Activated CD4-positive, alpha-beta T cell treated with anti-CD3 and anti-CD28 coated beads for 1 hour (primary cell): ENCODE results near the gene HID1.

Experiments used
- DNase-seq: peaks from one replicate; pipeline ENCODE4 v3.0.0-alpha.2; 2020

HID1 gene

DNA sequence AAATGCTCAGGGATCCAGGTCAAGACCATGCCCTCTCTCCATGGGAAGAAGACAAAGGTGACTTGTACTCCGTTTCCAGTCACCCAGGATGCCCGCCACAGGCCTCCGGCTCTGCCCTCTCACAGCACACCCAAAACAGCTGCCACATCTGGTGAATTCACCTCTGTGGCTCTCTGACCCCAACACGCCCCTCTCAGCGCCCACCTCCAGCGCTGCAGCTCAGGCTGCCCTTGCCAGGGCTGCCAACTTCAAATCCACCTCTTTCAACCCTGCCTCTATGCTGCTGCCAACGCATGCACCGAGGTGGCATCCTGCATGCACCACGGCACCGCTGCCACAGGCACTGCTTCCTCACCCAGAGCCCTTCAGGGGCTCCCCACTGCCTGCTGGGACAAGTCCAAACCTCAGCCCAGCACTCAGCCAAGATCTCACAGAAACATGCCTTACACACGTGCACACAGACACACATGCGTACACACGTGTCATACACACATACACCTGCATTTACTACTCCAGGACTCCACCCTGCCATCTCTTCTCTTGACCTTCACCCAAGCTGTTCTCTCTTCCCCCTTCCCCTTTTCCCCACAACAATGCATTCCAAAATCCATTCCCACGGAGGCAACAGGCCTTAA is 7.5 kb downstream of the HID1 start:
- DNase-seq = no peak

DNA sequence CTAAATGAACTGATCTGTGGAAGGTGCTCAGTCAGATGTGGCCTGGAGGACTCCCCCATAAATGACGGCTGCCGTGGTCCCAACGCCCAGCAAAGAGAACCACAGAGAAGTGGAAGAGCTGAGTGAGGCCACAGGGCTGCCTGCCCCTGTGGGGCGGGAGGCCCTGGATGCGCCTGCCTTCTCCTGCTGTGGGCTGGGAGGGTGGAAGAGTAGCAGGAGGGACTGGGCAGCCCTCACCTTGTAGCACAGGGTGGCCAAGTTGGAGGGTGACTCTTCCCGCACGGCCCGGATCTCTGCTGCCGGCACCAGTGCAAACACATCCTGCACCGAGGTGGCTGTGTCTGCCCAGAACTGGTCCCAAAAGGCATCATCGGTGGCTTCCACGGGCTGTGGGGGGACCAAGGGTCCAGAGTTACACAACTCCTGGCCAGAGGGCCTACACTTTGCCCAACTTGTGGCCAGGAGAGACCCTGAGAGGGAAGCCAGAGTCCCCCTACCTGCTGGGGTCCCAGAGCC is 8.3 kb downstream of the HID1 start:
- no peak for DNase-seq

DNA sequence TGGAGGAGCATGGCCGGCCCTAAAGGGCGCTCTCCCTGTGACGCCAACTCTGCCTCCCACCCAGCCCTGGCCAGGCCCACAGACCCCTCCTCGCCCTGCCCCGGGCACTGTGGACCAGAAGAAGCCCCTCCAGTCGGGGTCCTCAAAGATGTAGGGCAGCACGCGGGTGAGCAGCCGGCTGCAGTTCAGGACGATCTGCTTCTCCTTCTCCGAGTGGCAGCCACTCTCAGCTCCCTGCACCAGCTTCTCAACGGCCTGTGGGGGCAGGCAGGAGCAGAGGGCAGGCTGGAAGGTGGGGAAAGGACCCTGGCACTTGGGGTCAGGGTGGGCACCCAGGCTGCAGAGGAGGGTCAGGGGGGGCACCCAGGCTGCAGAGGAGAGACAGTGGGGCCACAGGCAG is 8.9 kb downstream of the HID1 start:
- DNase-seq = no peak

DNA sequence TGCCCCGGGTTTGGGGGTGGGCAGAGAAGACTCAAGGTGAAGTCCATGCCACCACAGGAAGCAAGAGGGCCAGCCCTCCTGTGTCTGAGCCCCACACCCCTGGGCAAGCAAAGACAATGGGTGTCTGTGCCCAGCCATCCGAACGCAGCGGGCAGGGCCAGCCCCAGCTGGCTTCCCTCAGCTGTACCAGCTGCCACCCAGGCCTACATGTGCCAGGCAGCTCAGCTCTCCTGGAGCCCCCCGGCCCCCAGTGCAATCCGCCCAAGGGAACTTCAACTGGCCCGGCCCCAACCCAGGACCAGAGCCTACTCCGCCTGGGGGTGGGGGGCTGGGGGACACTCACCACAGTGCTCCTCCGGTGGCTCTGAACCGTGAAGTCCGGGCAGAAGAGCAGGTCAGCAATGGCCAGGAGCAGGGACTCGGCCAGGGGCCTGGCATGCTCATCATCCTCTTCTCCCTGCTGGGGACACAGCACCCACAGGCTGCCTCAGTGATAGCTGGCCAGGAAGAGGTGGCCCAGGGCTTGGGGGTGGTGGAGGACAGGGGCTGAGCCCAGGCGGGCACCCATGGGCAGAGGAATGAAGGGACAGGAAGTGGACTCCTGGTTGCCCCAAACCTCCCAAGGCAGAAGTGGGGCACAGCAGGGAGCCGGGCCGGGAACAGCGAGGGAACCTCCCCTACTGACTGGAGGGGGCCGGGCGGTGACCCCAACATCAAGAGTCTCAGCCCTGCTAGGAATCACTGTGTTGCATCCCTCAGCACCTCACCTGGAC is 9.8 kb downstream of the HID1 start:
- no peak for DNase-seq

DNA sequence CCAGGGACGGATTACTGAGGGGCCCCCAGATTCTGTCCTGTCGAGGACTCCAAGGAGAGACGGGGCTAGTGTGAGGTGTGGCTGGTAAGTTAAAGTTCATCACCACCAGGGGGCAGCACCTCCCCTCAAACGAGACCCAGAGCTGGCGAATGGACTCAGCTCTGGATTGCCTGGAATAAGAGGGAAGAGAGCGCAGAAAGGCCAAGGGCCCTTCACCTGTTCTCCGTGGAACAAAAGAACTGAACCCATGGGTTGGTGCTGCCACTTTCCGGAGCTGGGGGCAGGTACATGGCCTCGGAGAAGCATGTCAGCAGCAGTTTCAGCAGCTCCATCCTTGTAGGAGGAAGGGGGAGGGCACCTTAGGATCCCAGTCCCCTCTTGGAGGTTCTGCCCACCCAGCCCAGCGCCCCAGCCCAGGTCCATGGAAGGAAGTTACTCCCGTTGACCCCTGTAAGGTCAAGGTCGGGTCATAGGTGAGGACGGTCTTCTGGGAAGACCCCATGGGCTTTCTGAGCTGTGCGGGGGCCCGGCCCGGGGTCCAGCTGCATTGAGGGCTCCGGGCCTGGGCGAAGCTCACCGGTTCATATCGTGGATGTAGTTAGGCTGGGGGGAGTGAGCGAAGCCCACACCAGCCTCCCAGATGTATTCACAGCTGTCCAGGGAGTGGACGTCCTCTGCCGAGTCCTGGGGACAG is 10.8 kb downstream of the HID1 start:
- DNase-seq = peak; percentile 74

DNA sequence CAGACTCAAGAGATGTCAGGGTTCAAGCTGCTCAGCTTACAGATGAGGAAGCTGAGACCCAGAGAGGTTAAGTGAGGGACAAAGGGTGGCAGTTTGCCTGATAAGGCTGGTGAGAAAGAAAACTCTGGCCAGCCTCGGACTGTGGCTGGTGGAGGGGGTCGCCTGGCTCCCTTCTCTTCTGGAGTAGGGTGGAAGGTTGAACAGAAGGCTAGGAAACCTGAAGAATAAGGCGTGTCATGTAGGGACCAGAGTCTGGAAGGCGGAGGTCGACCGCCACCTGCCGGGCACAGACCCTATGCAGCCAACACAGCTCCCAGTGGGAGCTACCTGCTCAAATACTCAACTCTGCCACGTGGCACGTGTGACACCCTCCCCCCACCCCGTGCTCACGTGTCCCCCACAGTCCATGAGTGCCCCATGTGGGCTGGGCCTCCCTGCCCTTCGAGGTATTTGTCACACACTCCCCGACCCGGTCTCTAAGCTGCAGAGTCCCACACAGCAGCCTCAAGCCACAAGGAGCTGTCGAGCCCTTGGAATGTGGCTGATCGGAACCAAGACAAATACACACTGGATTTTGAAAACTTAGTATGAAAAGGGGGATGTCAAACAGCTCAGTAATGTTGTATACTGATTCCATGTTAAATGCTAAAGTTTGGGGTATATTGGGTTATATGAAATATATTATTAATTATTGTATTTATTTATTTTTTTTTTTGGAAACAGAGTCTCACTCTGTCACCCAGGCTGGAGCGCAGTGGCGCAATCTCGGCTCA is 11.8 kb downstream of the HID1 start:
- peak; percentile 34 for DNase-seq

DNA sequence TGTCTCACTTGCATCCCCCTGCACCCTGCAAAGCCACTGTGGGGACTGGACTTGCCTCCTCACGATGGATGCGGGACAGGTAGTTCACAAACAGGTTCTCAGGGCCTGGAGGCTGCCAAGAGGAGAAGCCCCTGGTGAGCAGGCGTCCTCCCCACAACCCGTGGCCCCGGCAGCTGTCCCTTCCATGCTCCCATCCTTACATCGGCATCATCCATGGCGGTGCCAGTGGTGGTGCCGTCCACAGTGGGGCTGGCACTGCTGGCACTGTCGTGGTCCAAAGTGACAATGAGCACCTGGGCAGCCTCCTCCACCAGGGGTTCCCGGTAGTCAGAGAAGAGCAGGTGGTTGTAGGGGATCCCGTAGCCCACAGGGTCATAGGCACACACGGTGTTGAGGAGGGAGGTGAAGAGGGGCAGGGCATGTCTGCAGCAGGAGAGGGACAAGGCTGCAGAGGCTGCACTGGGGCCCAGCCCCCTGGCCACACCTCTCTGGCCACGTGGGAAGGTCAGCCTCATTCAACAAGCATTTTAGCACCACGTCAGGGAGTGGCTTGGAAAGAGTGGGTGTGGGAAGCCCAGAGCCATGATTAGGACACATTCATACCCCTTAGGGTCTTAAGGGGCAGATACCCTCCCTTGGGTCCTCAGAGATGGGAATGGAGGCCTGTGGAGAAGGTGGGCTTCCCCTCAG is 12.6 kb downstream of the HID1 start:
- DNase-seq = no peak

DNA sequence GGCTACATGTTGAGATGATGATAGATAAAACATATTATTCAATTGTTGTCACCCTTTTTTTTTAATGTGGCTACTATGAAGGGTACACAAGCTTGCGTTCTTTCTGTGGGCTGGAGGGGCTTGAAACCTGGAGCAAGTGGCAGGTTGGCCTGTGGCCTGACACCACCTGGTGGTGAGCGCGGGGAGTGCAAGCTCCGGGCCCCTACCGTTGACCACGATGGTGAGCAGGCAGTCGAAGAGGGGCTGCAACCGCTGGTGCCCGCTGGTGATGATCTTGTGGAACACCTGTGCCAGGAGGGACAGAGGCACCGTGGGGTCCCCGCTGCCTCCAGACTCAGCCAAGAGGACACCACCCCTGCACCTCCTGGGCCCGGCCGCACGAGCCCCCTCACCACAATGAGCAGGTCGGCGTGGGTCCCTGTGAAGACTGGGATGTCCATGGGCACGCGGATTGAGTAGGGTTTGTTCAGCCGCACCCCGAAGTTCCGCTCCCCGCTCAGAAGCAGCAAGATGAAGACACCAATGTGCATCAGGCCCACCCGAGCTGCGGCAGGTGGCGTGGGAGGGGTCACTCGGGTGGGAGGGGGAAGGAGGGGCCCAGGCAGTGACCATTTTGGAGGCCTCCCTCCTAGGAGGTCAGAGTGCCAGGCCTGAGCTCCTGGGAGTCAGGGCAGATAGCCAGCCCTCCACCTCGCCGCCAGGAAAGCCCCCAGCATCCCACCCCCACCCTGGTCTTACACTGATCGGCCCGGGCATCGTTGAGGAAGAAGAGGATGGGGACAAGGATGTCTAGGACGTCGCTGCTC is 14.4 kb downstream of the HID1 start:
- peak; percentile 64 for DNase-seq

DNA sequence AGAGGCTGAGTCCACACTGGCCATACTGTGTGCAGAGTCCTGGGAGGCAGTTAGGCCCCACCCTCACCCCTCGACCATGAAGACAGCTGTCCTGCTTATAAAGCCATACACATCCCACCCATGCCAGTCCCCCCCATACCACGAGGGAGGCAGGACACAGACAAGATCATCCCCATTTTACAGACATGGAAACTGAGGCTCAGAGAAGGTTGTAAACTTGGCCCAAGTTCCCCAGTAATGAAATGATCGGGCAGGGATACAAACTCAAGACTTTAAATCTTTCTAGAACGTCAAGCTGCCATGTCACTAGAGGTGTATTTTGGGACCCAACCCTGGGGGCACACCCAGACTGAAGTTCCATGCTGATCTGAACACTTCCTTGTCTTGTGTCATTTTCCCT is 16.5 kb downstream of the HID1 start:
- no peak for DNase-seq

DNA sequence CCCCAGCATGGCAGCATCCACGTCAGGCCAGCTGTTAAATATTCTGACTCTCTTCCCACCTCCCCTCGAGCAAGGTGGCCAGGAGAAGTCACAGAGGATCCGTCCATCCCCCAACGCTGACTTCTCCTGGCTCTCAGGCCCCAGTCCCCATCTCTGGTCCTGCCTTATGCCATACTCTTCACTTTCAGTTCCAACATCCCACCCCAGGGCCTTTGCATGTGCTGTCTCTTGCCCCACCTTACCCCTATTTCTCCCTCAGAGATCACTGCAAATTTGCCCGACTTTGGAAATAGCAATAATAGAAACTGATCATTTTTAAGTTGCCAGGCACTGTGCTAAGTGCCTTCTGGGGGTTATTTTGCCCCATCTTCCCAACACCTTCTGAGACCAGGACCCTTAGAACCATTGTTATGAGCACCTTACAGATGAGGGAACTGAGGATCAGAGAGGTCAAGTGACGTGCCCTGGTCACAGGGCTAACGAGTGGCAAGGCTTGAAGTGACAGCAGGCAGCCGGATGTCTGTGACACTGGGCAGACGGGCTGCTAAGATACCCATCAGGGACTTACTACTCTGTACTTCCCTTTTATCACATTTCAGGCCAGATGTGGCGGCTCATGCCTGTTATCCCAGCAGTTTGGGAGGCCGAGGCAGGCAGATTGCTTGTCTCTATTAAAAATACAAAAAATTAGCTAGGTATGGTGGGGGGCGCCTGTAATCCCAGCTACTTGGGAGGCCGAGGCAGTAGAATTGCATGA is 17.7 kb downstream of the HID1 start:
- DNase-seq = no peak

DNA sequence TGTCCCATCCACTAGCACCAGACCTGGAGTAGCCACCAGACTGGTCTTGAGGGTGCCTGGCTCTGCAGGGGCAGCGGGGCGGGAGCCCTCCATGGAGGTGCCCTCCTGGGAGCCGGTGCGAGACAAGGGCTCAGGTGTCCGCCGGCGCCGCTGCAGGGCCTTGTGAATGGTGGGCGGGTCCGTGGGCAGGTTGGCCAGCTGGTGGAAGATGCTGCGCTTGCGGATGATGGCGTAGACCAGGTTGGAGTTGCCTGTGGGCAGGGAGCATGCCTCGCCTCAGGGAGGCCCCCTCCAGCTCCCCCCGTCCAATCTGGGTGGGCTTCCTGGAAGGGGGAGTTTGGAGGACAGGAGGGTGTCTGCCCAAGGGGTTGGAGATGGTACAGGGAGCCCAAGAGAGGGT is 18.4 kb downstream of the HID1 start:
- no peak for DNase-seq

DNA sequence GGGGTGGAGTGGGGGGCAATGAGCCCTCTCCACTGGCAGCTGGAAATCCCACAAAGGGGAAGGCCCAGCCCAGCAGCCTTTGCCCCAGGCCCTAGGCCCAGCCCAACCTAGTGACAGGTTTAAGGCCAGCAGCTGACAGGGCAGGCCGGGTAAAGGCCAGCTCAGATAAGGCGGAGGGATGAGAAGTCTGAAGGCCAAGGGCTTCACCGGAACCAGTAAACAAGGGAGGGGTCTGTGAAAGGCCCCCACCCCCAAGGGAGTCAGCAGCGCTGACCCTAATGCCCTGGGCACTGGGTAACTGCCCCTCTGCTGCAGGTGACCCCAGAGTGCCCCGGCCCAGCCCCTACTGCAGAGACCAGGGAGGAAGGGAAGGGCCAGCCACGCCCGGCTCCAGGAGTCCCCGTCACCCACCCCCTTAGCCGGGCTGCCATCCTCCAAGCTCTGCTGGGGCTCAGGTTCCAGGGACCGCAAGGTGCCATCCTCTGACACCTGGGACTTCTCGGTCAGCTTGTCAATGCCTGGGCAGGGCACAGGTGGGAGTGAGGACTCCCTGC is 19.3 kb downstream of the HID1 start:
- no peak for DNase-seq

DNA sequence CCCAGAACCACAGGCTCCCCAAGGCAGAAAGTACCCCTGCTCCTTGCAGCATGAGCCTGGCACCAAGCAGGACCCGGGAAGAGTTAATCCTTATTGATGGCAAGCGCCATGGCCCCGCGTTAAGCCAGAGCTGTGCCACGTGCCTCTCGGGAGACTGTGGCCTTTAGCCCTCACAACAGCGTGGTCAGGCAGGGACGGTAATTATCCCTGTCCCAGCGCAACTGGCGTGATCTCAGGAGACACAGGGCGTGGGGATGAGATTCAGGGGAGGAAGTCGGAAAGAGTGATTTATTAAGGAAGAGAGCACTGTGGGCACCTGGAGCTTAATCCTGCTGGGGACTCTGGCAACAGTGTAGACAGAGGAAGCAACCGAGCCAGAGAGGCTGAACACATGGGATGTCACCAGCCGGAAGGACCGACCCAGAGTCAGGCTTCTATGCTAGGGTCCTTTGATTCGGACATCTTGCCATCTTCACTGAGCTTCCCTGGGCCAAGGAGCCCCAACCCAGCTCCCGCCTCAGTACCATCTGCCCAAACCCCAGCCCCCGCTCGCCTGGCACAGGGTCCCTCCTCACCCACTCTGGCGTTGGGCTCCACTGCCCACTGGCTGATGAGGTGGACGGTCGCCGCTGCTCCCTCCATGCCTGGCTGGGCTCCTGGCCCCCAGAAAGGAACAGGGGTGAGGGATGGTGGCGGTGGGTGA is 20.0 kb downstream of the HID1 start:
- DNase-seq = no peak

DNA sequence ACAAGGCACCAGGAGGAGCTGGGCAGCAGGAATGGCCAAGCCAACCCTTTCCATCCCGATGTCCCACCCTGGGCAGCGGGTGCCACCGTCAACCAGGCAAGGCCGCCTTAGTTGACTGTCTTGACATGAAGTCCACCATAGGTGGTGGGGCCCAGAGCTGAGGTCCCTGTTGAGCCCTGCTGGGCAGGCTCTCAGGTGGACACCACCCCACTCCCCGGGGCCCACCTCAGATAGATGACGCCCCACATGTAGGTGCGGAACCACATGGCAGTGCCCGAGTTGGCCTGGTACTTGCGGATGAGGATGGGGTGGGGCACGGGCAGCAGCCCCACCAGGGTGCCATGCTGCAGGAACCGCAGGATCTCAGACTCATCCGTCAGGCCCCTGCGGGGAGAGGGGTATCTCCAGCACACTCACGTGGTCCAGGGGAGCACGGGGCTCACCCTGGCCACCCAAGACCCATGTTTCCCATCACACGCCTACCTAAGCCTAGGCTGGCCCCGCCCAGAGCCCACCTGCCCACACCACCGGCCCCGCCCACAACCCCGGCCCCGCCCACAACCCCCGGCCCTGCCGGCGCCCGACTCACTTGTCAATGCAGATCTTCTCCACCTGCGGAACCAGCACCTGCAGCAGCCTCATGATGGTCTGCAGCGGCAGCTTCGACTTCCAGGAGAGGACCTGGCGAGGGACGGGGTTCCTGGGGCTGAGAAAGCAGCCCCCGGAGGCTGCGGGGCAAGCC is 20.7 kb downstream of the HID1 start:
- DNase-seq = no peak

DNA sequence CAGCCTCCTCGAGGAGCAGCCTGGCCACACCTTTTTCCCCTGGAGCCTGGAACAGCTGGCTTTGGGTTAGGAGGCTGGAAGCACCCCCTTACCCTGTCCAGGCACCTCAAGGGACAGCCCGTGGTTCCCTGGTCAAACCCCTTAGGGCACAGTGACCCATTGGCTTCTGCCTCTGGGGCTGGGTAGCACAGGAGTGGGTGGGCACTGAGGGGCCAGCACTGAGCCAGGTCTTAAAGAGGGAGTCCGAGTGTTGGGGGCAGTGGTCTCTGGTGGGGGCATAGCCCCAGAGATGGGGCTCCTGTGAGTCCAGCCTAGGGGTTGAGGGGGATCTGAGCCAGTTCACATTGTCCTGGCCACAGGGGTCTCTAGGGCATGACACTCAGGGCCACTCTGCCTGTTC is 21.5 kb downstream of the HID1 start:
- no peak for DNase-seq

DNA sequence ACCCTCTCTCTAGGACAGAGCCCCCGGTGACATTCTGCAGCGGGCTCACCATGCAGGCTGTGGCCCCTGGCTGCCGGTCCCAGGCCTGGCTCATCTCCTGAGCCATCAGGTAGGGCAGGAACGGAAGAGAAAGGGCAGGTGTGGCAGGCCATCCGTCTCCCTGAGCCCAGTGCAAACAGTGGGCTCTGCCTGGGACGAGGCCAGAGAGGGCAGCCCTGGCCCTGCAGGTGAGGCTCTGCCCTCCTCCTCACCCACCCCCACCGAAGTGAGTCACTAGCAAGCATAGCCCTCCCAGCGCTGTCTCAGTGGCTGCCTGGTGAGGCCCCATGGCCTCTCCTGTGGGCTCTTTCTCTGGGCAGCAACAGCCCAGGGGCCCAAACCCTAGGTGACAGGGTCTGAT is 22.4 kb downstream of the HID1 start:
- DNase-seq = no peak

DNA sequence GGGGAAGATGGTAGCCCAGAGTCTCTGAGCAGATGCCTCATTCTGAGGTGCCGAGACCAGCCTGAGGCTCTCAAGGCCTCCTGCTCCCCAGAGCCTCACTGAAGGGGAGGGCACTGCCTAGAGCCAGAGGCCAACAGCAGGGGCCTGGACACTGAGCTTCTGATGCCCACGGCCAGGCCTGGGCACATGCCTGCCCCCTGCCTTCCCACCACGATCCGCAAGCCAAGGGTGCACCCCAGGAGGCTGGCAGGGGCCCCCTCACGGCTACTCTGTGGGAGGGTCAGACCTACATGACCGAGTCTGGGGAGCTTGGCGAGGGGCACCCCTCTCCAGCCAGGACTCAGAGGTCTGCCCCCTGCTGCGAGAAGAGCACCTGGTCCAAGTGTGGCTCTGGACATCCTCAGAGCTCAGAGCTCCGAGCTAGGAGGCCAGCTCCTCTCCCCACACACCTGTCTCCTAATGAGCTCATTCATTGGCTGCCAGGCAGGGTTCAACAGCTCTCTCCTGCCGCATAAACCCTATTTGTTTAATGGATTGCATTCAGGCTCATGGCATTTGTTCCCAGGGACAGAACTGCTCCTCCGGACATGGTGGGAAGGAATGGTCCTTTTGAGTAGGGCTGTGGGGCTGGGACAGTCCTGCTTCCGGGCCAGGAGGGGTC is 23.0 kb downstream of the HID1 start:
- DNase-seq = no peak

DNA sequence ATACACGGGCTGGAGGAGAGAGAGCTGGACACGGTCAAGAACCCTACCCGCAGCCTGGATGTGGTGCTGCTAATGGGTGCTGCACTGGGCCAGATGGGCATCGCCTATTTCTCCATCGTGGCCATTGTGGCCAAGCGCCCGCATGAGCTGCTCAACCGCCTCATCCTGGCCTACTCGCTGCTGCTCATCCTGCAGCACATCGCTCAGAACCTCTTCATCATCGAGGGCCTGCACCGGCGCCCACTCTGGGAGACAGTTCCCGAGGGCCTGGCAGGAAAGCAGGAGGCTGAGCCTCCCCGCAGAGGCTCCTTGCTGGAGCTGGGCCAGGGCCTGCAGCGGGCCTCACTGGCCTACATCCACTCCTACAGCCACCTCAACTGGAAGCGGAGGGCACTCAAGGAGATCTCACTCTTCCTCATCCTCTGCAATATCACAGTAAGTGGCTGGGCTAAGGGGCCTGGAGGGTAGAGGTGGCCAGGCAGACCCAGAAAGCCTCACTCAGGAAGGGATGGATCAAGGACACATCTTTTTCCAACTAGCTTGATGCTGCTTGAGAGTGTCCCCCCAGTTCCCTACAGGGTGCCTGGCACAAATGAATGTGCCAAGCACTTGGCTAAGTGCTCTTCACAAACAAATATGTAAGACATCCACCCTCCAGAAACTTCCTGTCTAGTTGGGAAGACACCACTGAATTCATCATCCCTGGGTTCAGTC is 25.4 kb downstream of the HID1 start:
- DNase-seq = no peak
